OCI-LY3 (cell line): ENCODE measurements around the gene RPS6KC1.

Source experiments
- EZH2phosphoT487 ChIP-seq: fragments of 200-600 bp; shearing (Covaris generic); IDR thresholded peaks from 2 replicates; pipeline ENCODE4 v1.6.1; 2018; ENCODE audit warnings: antibody characterized with exemption, mixed run types, low read depth
- TF ChIP-seq, protein P1 (sequence below): fragments of 200-600, 300-600 bp; sonication (generic); IDR thresholded peaks from 2 replicates; pipeline ENCODE4 v1.5.1; 2014; ENCODE audit warnings: antibody characterized with exemption, low read length, low read depth

DNA sequence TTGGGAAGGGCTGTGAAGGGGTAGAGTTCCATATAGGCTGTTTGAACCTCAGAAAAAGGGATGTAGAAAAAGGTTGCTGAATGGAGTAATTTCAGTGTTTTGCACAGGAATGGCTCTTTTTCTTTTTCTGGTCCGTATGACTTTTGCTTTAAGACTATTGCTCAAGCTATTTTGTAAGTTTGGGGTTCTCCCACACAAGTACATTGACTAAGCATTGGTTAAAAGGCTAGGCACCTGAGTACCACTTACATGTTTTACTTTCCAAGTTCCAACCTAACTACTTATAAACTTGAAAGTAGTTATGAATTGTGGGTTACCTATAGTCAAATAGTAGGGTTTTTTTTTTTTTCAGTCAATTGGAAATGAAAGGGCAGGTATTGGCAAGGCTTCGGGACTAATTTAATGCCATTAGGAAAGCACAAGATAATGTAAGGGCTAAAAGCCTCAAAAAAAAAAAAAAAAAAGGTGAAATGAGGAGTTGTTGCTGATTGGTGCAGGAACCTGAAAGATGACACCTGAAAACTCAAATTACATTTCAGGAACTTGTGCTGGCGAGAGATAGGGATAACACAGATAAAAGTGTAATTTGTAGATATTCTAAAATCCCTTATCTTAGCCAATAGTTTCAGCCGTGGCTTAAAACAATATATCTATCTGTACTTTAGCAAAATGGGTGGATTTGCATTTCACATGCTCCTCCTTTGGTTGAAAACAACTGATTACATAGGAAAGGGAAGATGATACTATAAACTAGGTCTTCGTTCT lies 209.5 kb downstream of the RPS6KC1 start:
- TF ChIP-seq, protein P1, sequence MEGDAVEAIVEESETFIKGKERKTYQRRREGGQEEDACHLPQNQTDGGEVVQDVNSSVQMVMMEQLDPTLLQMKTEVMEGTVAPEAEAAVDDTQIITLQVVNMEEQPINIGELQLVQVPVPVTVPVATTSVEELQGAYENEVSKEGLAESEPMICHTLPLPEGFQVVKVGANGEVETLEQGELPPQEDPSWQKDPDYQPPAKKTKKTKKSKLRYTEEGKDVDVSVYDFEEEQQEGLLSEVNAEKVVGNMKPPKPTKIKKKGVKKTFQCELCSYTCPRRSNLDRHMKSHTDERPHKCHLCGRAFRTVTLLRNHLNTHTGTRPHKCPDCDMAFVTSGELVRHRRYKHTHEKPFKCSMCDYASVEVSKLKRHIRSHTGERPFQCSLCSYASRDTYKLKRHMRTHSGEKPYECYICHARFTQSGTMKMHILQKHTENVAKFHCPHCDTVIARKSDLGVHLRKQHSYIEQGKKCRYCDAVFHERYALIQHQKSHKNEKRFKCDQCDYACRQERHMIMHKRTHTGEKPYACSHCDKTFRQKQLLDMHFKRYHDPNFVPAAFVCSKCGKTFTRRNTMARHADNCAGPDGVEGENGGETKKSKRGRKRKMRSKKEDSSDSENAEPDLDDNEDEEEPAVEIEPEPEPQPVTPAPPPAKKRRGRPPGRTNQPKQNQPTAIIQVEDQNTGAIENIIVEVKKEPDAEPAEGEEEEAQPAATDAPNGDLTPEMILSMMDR = no peak
- TF ChIP-seq EZH2phosphoT487 = no peak
